Neural crest cell (in vitro differentiated cells): ENCODE data around the gene ARMC9. TPM values are rescaled to one million over a fixed set of nuclear protein-coding genes. Genes with fewer than 3 reads are reported as not detected.
A peak's percentile ranks its signal among the peaks of the same experiment; 100 is the strongest.

Source experiments
- DNase-seq: peaks from one replicate; pipeline ENCODE4 v3.0.0; 2021; ENCODE audit warnings: low read depth, mixed read lengths, low spot score
- H3K27ac Mint-ChIP-seq: one replicate; pipeline ENCODE4 v1.8.0; 2021; ENCODE audit warnings: mild to moderate bottlenecking, mixed read lengths; ENCODE audit not compliant: unreplicated experiment
- H3K27me3 Mint-ChIP-seq: 2 replicates; pipeline ENCODE4 v1.8.0; 2021; ENCODE audit warnings: low read depth, mild to moderate bottlenecking, mixed read lengths
- H3K36me3 Mint-ChIP-seq: 2 replicates; pipeline ENCODE4 v1.8.0; 2021; ENCODE audit warnings: low read depth, mild to moderate bottlenecking, mixed read lengths
- H3K4me1 Mint-ChIP-seq: 2 replicates; pipeline ENCODE4 v1.8.0; 2021; ENCODE audit warnings: mixed read lengths
- H3K4me3 Mint-ChIP-seq: one replicate; pipeline ENCODE4 v1.8.0; 2021; ENCODE audit warnings: mild to moderate bottlenecking, mixed read lengths
- H3K9me3 Mint-ChIP-seq: 2 replicates; pipeline ENCODE4 v1.8.0; 2021; ENCODE audit warnings: mixed read lengths
- total RNA-seq: library from RNA; stranded (reverse); gene quantifications from 2 replicates; pipeline ENCODE4 v1.2.1, GENCODE V29; 2021
- TF ChIP-seq, protein P1 (sequence below): fragments of 200-600 bp; sonication (generic); conservative IDR thresholded peaks from 2 replicates; pipeline ENCODE4 v1.5.0; 2021; ENCODE audit warnings: antibody characterized with exemption, mild to moderate bottlenecking

Gene ARMC9
- total RNA-seq, 1 donor from 2014 or later, result 35.0 TPM

DNA sequence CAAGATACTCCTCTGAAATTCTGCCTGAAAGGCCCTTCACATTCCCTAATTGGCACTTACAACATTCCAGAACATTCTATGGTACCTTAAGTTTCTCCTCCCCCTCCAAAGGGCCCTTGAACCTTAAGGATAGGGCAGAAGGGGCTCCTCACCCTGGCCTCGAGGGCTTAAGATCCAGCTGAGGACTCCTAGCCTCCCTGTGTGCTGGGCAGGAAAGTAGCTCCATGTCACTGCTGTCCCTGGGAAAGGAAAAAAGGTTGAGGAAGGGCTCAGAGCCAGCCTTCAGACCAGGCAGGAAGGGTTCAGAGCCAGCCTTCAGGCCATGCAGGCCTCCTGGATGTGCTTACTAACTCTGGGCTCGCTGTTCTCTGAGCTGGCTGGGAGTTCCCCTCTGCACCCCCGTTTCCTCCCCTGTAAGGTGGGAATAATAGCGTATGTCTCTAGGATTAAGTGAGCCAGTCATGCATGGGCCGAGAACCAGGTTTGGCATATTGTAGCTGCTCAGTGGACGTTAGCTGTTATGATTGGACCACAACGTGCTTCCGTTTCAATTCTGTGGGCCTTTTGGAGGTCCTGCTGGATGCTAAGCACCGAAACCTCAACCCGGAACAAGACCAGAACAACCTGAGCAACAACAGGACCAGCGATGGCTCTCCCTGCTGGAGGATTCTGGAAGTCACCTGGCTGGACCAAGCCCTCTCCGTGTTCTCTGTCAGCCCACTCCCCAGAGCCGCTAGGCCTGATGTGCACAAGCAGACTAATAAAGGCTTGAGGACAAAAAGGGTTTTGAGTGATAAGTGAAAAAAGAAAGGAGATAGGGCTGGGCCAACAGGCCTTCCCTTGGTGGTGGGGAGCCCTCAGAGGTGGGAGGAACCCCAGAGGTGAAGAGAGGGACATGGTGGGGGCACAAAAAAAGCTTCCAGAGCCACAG lies 196.0 kb downstream of the ARMC9 start:
- no peak for DNase-seq
- Mint-ChIP-seq H3K27ac (no peak overlapping the region), H3K4me1 (peaks cover 13% of the 10 kb centered on the region), H3K4me3 (peak overlapping the region; percentile 70), H3K36me3 (no peaks in the 10 kb centered on the region), H3K9me3 (no peaks in the 10 kb centered on the region), H3K27me3 (peaks cover 36% of the 10 kb centered on the region)
- TF ChIP-seq, protein P1, sequence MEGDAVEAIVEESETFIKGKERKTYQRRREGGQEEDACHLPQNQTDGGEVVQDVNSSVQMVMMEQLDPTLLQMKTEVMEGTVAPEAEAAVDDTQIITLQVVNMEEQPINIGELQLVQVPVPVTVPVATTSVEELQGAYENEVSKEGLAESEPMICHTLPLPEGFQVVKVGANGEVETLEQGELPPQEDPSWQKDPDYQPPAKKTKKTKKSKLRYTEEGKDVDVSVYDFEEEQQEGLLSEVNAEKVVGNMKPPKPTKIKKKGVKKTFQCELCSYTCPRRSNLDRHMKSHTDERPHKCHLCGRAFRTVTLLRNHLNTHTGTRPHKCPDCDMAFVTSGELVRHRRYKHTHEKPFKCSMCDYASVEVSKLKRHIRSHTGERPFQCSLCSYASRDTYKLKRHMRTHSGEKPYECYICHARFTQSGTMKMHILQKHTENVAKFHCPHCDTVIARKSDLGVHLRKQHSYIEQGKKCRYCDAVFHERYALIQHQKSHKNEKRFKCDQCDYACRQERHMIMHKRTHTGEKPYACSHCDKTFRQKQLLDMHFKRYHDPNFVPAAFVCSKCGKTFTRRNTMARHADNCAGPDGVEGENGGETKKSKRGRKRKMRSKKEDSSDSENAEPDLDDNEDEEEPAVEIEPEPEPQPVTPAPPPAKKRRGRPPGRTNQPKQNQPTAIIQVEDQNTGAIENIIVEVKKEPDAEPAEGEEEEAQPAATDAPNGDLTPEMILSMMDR, result peak; percentile 42

DNA sequence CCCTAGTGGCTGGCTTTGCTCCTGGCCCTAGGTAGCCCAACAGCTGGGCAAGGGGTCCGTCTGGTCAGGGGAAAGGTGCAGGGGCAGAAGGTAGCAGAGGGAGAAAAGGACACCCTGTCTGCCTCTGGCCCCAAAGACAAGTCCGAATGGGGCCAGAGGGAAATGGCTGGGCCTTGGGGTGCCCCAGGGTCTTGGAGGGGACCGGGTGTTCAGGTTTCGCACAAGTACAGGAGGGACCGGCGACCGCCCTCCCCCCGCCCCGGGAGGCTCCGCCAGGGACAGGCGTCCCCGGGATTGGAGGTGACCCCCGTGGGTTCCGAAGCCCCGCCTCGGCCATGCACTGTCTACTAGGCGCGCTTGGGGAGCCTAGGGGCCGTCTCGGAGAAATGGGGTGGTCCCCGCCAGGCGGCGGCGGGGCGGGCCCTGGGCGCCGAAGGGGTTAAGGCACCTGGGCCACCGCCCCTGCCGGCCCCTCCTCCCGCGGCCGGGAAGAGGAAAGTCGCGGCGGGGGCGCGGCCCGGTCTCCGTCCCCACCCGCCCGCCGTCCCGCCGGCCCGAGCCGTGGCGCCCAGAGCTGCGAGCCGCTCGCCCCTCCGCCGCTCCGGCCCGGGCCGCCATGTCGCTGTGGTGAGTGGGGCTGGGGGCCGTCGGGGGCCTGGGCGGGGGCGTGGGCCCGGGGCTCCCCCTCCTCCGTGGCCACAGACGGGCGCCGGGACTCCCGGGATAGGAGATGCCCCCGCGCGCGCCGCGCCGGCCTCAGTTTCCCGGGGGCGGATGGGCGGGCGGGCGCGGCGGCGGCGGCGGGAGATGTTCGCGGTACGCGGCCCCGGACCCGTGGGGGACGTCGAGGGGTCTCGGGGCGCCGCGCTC lies 197.0 kb downstream of the ARMC9 start, which contains the start of gene B3GNT7:
B3GNT7 (plus strand) TSS at position 523 of the 870 bp plus-strand sequence; CDS start at position 617, 94 bp downstream.
- TF ChIP-seq, protein P1, result no peak
- H3K36me3 Mint-ChIP-seq, result no peaks in the 10 kb centered on the region
- peak within 1 kb of the TSS; percentile 70 for H3K4me3 Mint-ChIP-seq
- H3K27ac Mint-ChIP-seq, result no peak within 1 kb of the TSS
- no peaks in the 10 kb centered on the region for H3K9me3 Mint-ChIP-seq
- no peak for DNase-seq
- H3K4me1 Mint-ChIP-seq, result peaks cover 15% of the 10 kb centered on the region
- H3K27me3 Mint-ChIP-seq, result peaks cover 36% of the 10 kb centered on the region

DNA sequence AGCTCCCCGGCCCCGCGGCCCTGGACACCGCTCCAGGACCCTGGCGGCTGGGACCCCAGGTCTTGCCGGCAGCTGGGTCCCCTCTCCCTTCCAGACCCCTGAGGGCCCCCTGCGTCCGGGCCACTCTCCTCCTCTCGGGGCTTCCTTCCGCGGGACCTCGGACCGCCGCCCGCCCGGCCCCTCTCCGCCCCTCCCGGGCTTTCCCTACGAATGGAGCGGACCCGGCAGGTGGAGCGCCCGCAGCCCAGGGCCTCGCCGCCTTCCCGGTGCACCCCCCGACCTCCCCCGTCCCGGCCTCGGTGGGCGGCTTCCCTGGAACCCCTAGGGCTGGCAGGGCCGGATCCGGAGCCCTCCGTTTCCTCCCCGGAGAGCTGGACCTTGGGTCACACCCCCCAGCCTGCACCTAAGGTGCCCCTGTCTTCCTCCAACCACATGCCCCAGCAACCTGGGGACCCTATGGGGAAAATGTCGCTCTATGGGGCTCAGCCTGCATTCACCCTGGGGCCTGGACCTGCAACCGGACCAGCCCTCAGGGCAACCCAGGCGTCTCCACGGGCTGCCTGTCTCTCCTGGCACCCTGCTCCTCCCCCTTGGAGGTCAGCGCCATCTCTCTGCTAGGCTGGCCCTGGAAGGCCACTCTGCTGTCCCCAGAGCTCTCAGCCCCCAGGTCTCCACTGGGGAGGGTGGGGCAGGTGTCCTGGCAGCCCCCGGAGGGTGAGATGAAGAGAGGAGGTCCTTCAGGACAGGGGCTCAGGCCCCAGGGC lies 197.8 kb downstream of the ARMC9 start:
- peaks cover 15% of the 10 kb centered on the region for H3K4me1 Mint-ChIP-seq

DNA sequence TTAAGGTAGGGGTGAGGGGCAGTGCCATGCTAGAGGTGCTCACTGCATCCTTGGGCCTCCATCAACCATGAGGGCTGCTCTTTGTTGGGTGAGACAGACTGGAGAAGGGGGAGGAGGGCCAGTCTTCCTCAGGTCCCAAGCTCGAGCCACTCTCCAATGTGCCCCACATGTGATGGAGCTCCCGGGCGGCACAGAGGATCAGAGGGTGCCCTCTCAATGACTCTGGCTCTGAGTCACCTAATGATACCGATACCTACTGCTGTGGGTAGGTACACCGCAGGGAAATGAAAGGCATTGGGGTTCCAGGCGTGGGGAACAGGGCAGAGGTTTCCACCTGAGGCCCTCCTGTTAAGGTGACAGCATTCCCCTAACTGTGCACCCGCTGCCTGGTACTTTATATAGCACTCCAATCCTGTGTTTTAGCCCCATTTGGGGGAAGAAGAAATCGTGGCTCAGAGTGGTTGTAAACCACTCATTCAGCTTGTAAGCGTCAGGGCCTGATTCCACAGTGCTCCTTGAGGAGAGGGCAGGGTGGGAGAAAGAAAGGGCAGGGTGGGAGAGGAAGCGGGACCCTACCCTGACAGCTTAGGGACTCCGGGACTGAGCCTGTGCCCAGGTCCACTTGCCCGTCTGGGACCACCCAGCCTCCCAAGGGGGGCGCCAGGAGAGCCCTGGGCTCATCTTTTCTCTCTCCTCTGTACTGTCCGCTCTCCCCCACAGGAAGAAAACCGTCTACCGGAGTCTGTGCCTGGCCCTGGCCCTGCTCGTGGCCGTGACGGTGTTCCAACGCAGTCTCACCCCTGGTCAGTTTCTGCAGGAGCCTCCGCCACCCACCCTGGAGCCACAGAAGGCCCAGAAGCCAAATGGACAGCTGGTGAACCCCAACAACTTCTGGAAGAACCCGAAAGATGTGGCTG lies 198.8 kb downstream of the ARMC9 start:
- no peaks in the 10 kb centered on the region for H3K9me3 Mint-ChIP-seq
- no peak for DNase-seq
- H3K4me1 Mint-ChIP-seq, result peaks cover 15% of the 10 kb centered on the region
- H3K27me3 Mint-ChIP-seq, result peaks cover 36% of the 10 kb centered on the region
- H3K36me3 Mint-ChIP-seq, result no peaks in the 10 kb centered on the region
- no peak overlapping the region for H3K27ac Mint-ChIP-seq
- H3K4me3 Mint-ChIP-seq, result peak overlapping the region; percentile 62
- TF ChIP-seq, protein P1, result no peak

More for the DNA sequence above, 197.8 kb downstream of the ARMC9 start:
- Mint-ChIP-seq H3K36me3 (no peaks in the 10 kb centered on the region), H3K27me3 (peaks cover 36% of the 10 kb centered on the region), H3K9me3 (no peaks in the 10 kb centered on the region), H3K27ac (no peak overlapping the region), H3K4me3 (peak overlapping the region; percentile 19)
- TF ChIP-seq, protein P1, result no peak
- DNase-seq, result no peak
